GM12872 (cell line): ENCODE data around the gene BAHCC1.

Experiments used
- CTCF ChIP-seq: IDR thresholded peaks from 3 replicates; pipeline ENCODE4 v1.5.1; 2011; ENCODE audit warnings: low read depth, mild to moderate bottlenecking, low read length, moderate library complexity; ENCODE audit not compliant: insufficient read depth

Gene BAHCC1

GRCh38 chr17:81394921-81395599 is at the start of gene BAHCC1:
Gene BAHCC1 (plus strand): TSS chr17:81395457. CDS start chr17:81399740, 4,283 bp downstream.
- TF ChIP-seq CTCF: no peak

- no peak for TF ChIP-seq CTCF
Observed at GRCh38 chr17:81346090-81346907, 49.0 kb upstream of the BAHCC1 start.

GRCh38 chr17:81346908-81347349 is 48.3 kb upstream of the BAHCC1 start:
- no peak for TF ChIP-seq CTCF

- TF ChIP-seq CTCF: no peak
Observed at GRCh38 chr17:81347437-81347836, 47.8 kb upstream of the BAHCC1 start.

GRCh38 chr17:81348097-81349055 is 46.9 kb upstream of the BAHCC1 start:
- no peak for TF ChIP-seq CTCF

- TF ChIP-seq CTCF: no peak
Observed at GRCh38 chr17:81349397-81350319, 45.6 kb upstream of the BAHCC1 start.
